H9 (cell line): ENCODE data around the gene CCDC158. TPM values are rescaled to one million over a fixed set of nuclear protein-coding genes. Genes with fewer than 3 reads are reported as not detected.

Experiments
- DNase-seq: peaks from one replicate; pipeline ENCODE4 v3.0.0-alpha.2; 2017
- H2AFZ ChIP-seq: one replicate; pipeline ENCODE4 v1.6.1; 2013; ENCODE audit warnings: mild to moderate bottlenecking, low read length, control low read depth, moderate library complexity
- H2AK5ac ChIP-seq: 2 replicates; pipeline ENCODE4 v1.6.1; 2013; ENCODE audit warnings: low read length, control low read depth, mixed read lengths; ENCODE audit not compliant: insufficient read length
- H2BK120ac ChIP-seq: one replicate; pipeline ENCODE4 v1.6.1; 2013; ENCODE audit warnings: low read depth, mild to moderate bottlenecking, low read length, control low read depth, inconsistent platforms; ENCODE audit not compliant: poor library complexity, severe bottlenecking
- H2BK12ac ChIP-seq: 2 replicates; pipeline ENCODE4 v1.6.1; 2013; ENCODE audit warnings: low read length, control low read depth, mixed read lengths, low read depth; ENCODE audit not compliant: insufficient read length
- H2BK15ac ChIP-seq: 2 replicates; pipeline ENCODE4 v1.6.1; 2013; ENCODE audit warnings: low read depth, low read length, control low read depth
- H2BK20ac ChIP-seq: one replicate; pipeline ENCODE4 v1.6.1; 2013; ENCODE audit warnings: low read depth, mild to moderate bottlenecking, low read length, control low read depth, inconsistent platforms; ENCODE audit not compliant: poor library complexity, severe bottlenecking
- H2BK5ac ChIP-seq: 2 replicates; pipeline ENCODE4 v1.6.1; 2013; ENCODE audit warnings: low read length, control low read depth, mixed read lengths; ENCODE audit not compliant: insufficient read length
- H3K14ac ChIP-seq: 2 replicates; pipeline ENCODE4 v1.6.1; 2013; ENCODE audit warnings: low read length, control low read depth; ENCODE audit not compliant: insufficient read depth
- H3K18ac ChIP-seq: 2 replicates; pipeline ENCODE4 v1.6.1; 2013; ENCODE audit warnings: low read depth, mild to moderate bottlenecking, mixed read lengths, low read length, control low read depth; ENCODE audit not compliant: insufficient read length
- H3K23ac ChIP-seq: 2 replicates; pipeline ENCODE4 v1.6.1; 2013; ENCODE audit warnings: low read length, control low read depth, mixed read lengths, low read depth; ENCODE audit not compliant: insufficient read length
- H3K23me2 ChIP-seq: 2 replicates; pipeline ENCODE4 v1.6.1; 2013; ENCODE audit warnings: low read depth, mild to moderate bottlenecking, mixed read lengths, low read length, control low read depth; ENCODE audit not compliant: insufficient read length, poor library complexity, severe bottlenecking
- H3K27ac ChIP-seq: 2 replicates; pipeline ENCODE4 v1.5.1; 2013; ENCODE audit warnings: low read length, control low read depth, mixed read lengths, low read depth; ENCODE audit not compliant: insufficient read length
- H3K27me3 ChIP-seq: 2 replicates; pipeline ENCODE4 v1.6.1; 2013; ENCODE audit warnings: low read length, control low read depth, inconsistent platforms; ENCODE audit not compliant: insufficient read depth
- H3K4ac ChIP-seq: 2 replicates; pipeline ENCODE4 v1.6.1; 2013; ENCODE audit warnings: low read depth, mild to moderate bottlenecking, control low read depth, inconsistent platforms, low read length, moderate library complexity
- H3K4me1 ChIP-seq: 2 replicates; pipeline ENCODE4 v1.6.1; 2013; ENCODE audit warnings: low read length, control low read depth, inconsistent platforms; ENCODE audit not compliant: insufficient read depth
- H3K4me2 ChIP-seq: 2 replicates; pipeline ENCODE4 v1.6.1; 2013; ENCODE audit warnings: low read length, control low read depth, mixed read lengths; ENCODE audit not compliant: insufficient read length, insufficient read depth
- H3K56ac ChIP-seq: 2 replicates; pipeline ENCODE4 v1.6.1; 2013; ENCODE audit warnings: low read depth, mild to moderate bottlenecking, mixed read lengths, low read length, control low read depth; ENCODE audit not compliant: insufficient read length
- H3K79me1 ChIP-seq: 2 replicates; pipeline ENCODE4 v1.6.1; 2013; ENCODE audit warnings: low read depth, mild to moderate bottlenecking, moderate library complexity, low read length, control low read depth, inconsistent platforms; ENCODE audit not compliant: insufficient read depth, poor library complexity, severe bottlenecking
- H3K79me2 ChIP-seq: 2 replicates; pipeline ENCODE4 v1.6.1; 2013; ENCODE audit warnings: low read length, control low read depth, inconsistent platforms; ENCODE audit not compliant: insufficient read depth
- H3K9ac ChIP-seq: 2 replicates; pipeline ENCODE4 v1.6.1; 2013; ENCODE audit warnings: low read length, control low read depth, mixed read lengths; ENCODE audit not compliant: insufficient read length; ENCODE audit errors: extremely low read depth
- H3K9me3 ChIP-seq: one replicate; pipeline ENCODE4 v1.6.1; 2013; ENCODE audit warnings: low read depth, low read length, inconsistent platforms; ENCODE audit not compliant: control insufficient read depth
- H3T11ph ChIP-seq: one replicate; pipeline ENCODE4 v1.6.1; 2013; ENCODE audit warnings: mild to moderate bottlenecking, low read length, control low read depth, inconsistent platforms
- H4K20me1 ChIP-seq: one replicate; pipeline ENCODE4 v1.6.1; 2013; ENCODE audit not compliant: control insufficient read depth, insufficient read length, insufficient read depth
- H4K5ac ChIP-seq: 2 replicates; pipeline ENCODE4 v1.6.1; 2013; ENCODE audit warnings: low read depth, mild to moderate bottlenecking, mixed read lengths, low read length, control low read depth; ENCODE audit not compliant: insufficient read length
- H4K8ac ChIP-seq: replicated peaks from 2 replicates; pipeline ENCODE4 v1.6.1; 2013; ENCODE audit warnings: low read length, control low read depth, mixed read lengths, low read depth; ENCODE audit not compliant: insufficient read length
- H4K91ac ChIP-seq: 2 replicates; pipeline ENCODE4 v1.6.1; 2013; ENCODE audit warnings: low read depth, mild to moderate bottlenecking, moderate library complexity, mixed read lengths, low read length, control low read depth; ENCODE audit not compliant: insufficient read length
- H3K27ac Mint-ChIP-seq, 3 experiments: 2 replicates in 2 of 3; 3 replicates in 1 of 3; pipeline ENCODE4 v1.8.0; 2020 to 2021; ENCODE audit warnings: mixed read lengths in 3 of 3, mild to moderate bottlenecking in 1 of 3, moderate library complexity in 1 of 3
- H3K27me3 Mint-ChIP-seq: 2 replicates; pipeline ENCODE4 v1.8.0; 2021; ENCODE audit warnings: low read depth, mild to moderate bottlenecking, moderate library complexity, mixed read lengths
- H3K36me3 Mint-ChIP-seq, 3 experiments: 2 replicates in 2 of 3; 3 replicates in 1 of 3; pipeline ENCODE4 v1.8.0; 2020 to 2021; ENCODE audit warnings: low read depth in 3 of 3, mixed read lengths in 3 of 3; ENCODE audit not compliant: insufficient read depth in 1 of 3
- H3K4me1 Mint-ChIP-seq, 2 experiments: 2 replicates each; pipeline ENCODE4 v1.8.0; 2020; ENCODE audit warnings: mixed read lengths in 2 of 2
- H3K4me3 Mint-ChIP-seq, 2 experiments: 2 replicates in 1 of 2; 3 replicates in 1 of 2; pipeline ENCODE4 v1.8.0; 2020 to 2021; ENCODE audit warnings: mild to moderate bottlenecking in 2 of 2, mixed read lengths in 2 of 2, moderate library complexity in 1 of 2
- H3K9me3 Mint-ChIP-seq, 2 experiments: 2 replicates in 1 of 2; 3 replicates in 1 of 2; pipeline ENCODE4 v1.8.0; 2020; ENCODE audit warnings: mild to moderate bottlenecking in 2 of 2, mixed read lengths in 2 of 2, moderate library complexity in 1 of 2
- total RNA-seq: library from RNA; stranded (reverse); gene quantifications from 2 replicates; pipeline ENCODE4 v1.2.1, GENCODE V29; 2021
- TF ChIP-seq, protein P1 (sequence below): fragments of 200-600 bp; sonication (generic); conservative IDR thresholded peaks from 3 replicates; pipeline ENCODE4 v1.8.0; 2021; ENCODE audit warnings: antibody characterized with exemption, mild to moderate bottlenecking

Gene CCDC158
- total RNA-seq, 1 experiment from 2014 or later, result not detected

DNA sequence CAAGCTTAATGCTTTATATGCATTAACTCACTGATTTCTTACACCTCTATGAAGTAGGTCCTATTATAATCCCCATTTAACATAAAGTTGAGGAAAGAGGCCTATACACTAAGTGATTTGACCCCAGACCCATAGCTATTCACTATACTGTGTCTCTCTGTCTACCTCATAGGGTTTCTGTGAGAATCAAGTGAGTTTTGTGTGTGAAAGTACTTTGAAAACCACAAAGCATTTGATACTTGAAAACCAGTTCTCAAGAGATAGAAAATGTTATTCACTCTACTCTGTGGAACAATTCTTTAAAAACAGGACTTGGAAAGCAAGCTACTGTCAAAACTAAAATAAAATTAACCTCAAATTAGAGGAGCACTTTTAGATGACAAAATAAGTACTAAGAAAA lies 49.1 kb upstream of the CCDC158 start:
- H3K23me2 ChIP-seq, result no peaks in the 10 kb centered on the region
- Mint-ChIP-seq H3K4me3 (no peak overlapping the region), H3K36me3 (peaks cover 0 to 3% (median 0%) of the 10 kb centered on the region in 3 experiments; a peak in 1 of 7 replicates), H3K4me1 (peaks cover 2 to 6% of the 10 kb centered on the region in 2 experiments), H3K9me3 (peaks cover 0 to 4% of the 10 kb centered on the region in 2 experiments; a peak in 3 of 5 replicates), H3K27me3 (no peaks in the 10 kb centered on the region), H3K27ac (peak overlapping the region in 1 of 3 experiments; percentile 3; a peak in 1 of 7 replicates)
- no peak overlapping the region for H4K91ac ChIP-seq
- no peak overlapping the region for H2BK12ac ChIP-seq
- H3K4ac ChIP-seq, result no peak overlapping the region
- H2BK120ac ChIP-seq, result no peak overlapping the region
- no peaks in the 10 kb centered on the region for H3K9me3 ChIP-seq
- H3K27me3 ChIP-seq, result no peaks in the 10 kb centered on the region
- no peak overlapping the region for H2BK5ac ChIP-seq
- H3K23ac ChIP-seq, result no peak overlapping the region
- no peaks in the 10 kb centered on the region for H3K79me1 ChIP-seq
- H4K5ac ChIP-seq, result no peak overlapping the region
- no peak overlapping the region for H3K9ac ChIP-seq
- no peak overlapping the region for H2BK20ac ChIP-seq
- DNase-seq, result no peak
- no peak overlapping the region for H2BK15ac ChIP-seq
- H2AFZ ChIP-seq, result no peak overlapping the region
- H3K79me2 ChIP-seq, result no peaks in the 10 kb centered on the region
- no peak overlapping the region for H3K18ac ChIP-seq
- H3K4me2 ChIP-seq, result no peak overlapping the region
- no peak overlapping the region for H3K27ac ChIP-seq
- no peak overlapping the region for H3K14ac ChIP-seq
- no peaks in the 10 kb centered on the region for H4K20me1 ChIP-seq
- H3K4me1 ChIP-seq, result no peaks in the 10 kb centered on the region
- no peak overlapping the region for H2AK5ac ChIP-seq
- no peak overlapping the region for H3K56ac ChIP-seq
- no peak overlapping the region for H3T11ph ChIP-seq
- TF ChIP-seq, protein P1, sequence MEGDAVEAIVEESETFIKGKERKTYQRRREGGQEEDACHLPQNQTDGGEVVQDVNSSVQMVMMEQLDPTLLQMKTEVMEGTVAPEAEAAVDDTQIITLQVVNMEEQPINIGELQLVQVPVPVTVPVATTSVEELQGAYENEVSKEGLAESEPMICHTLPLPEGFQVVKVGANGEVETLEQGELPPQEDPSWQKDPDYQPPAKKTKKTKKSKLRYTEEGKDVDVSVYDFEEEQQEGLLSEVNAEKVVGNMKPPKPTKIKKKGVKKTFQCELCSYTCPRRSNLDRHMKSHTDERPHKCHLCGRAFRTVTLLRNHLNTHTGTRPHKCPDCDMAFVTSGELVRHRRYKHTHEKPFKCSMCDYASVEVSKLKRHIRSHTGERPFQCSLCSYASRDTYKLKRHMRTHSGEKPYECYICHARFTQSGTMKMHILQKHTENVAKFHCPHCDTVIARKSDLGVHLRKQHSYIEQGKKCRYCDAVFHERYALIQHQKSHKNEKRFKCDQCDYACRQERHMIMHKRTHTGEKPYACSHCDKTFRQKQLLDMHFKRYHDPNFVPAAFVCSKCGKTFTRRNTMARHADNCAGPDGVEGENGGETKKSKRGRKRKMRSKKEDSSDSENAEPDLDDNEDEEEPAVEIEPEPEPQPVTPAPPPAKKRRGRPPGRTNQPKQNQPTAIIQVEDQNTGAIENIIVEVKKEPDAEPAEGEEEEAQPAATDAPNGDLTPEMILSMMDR, result no peak
- H4K8ac ChIP-seq, result no peak overlapping the region
